Caco-2 (cell line): ENCODE measurements around the gene VIT. TPM values are rescaled to one million over a fixed set of nuclear protein-coding genes. Genes with fewer than 3 reads are reported as not detected.
A peak's percentile ranks its signal among the peaks of the same experiment; 100 is the strongest.

Source experiments
- BruUV-seq: library from RNA; stranded (reverse); fragments of 400-500 nt; replicated peaks from 2 replicates; lab custom pipeline; 2021; lab: Mats Ljungman, UMichigan
- CTCF ChIA-PET: fragments of 300-600 bp; sonication (Branson Sonifier 250); formaldehyde crosslinking; loops from one replicate; lab custom pipeline; 2022; ENCODE audit warnings: antibody characterized with exemption; lab: Charles Lee
- POLR2A ChIA-PET: fragments of 300-600 bp; sonication (Branson Sonifier 250); formaldehyde crosslinking; loops from one replicate; lab custom pipeline; 2022; ENCODE audit warnings: antibody characterized with exemption; lab: Charles Lee
- DNase-seq, 2 experiments: peaks; one replicate each; pipeline versions ENCODE4 v3.0.0 to v3.0.0-alpha.2; 2020 to 2022
- H3K27me3 ChIP-seq: replicated peaks from 2 replicates; pipeline ENCODE4 v1.6.0; 2011; ENCODE audit warnings: low read length; ENCODE audit not compliant: control insufficient read depth, insufficient read depth
- H3K36me3 ChIP-seq: 2 replicates; pipeline ENCODE4 v1.5.1; 2011; ENCODE audit warnings: low read length; ENCODE audit not compliant: control insufficient read depth, insufficient read depth
- H3K4me1 ChIP-seq: fragments of 250-450 bp; sonication (Bioruptor Pico); 2 replicates; pipeline ENCODE4 v1.5.1; 2020; ENCODE audit warnings: mild to moderate bottlenecking
- H3K4me3 ChIP-seq: 2 replicates; pipeline ENCODE4 v1.5.1; 2011; ENCODE audit warnings: low read depth, mild to moderate bottlenecking, control low read depth, low read length
- H3K9me3 ChIP-seq: fragments of 250-450 bp; sonication (Bioruptor Pico); 2 replicates; pipeline ENCODE4 v1.5.1; 2020; ENCODE audit warnings: mild to moderate bottlenecking, moderate library complexity
- H3K27ac Mint-ChIP-seq: one replicate; pipeline ENCODE4 v1.8.0; 2022; ENCODE audit warnings: mixed read lengths; ENCODE audit not compliant: unreplicated experiment
- H3K27me3 Mint-ChIP-seq: one replicate; pipeline ENCODE4 v1.8.0; 2022; ENCODE audit warnings: mixed read lengths; ENCODE audit not compliant: insufficient read depth, unreplicated experiment
- H3K36me3 Mint-ChIP-seq: one replicate; pipeline ENCODE4 v1.8.0; 2022; ENCODE audit warnings: mild to moderate bottlenecking, mixed read lengths; ENCODE audit not compliant: insufficient read depth, unreplicated experiment
- H3K4me1 Mint-ChIP-seq: one replicate; pipeline ENCODE4 v1.8.0; 2022; ENCODE audit warnings: low read depth, mixed read lengths; ENCODE audit not compliant: unreplicated experiment
- H3K4me3 Mint-ChIP-seq: one replicate; pipeline ENCODE4 v1.8.0; 2022; ENCODE audit warnings: mild to moderate bottlenecking, moderate library complexity, mixed read lengths; ENCODE audit not compliant: unreplicated experiment
- H3K9me3 Mint-ChIP-seq: one replicate; pipeline ENCODE4 v1.8.0; 2022; ENCODE audit warnings: mixed read lengths; ENCODE audit not compliant: unreplicated experiment
- intact Hi-C: fragments of 100-400 bp; cut with micrococcal nuclease; formaldehyde crosslinking; loops from one replicate; pipeline ENCODE4 v1.10.0; 2022; ENCODE audit not compliant: unreplicated experiment
- total RNA-seq: library from RNA; stranded (reverse); gene quantifications from 2 replicates; pipeline ENCODE4 v1.2.3, GENCODE V29; 2022
- TF ChIP-seq, protein P1 (sequence below), 2 experiments: fragments of 200-600 bp in 1 of 2; IDR thresholded peaks; 1 replicate in 1 of 2; 2 replicates in 1 of 2; pipeline versions ENCODE4 v1.5.1 to v1.8.0; 2011 to 2022; ENCODE audit warnings: antibody characterized with exemption in 1 of 2, control low read depth in 1 of 2, inconsistent platforms in 1 of 2, low read depth in 1 of 2, low read length in 1 of 2, mild to moderate bottlenecking in 1 of 2, moderate library complexity in 1 of 2; ENCODE audit not compliant: insufficient read depth in 1 of 2, severe bottlenecking in 1 of 2, unreplicated experiment in 1 of 2

The VIT gene
- total RNA-seq, 1 experiment from 2014 or later: 1.2 TPM

GRCh38 chr2:36701918-36702317 lies 5.4 kb downstream of the VIT start:
- Mint-ChIP-seq H3K9me3 (no peaks in the 10 kb centered on the region), H3K36me3 (no peaks in the 10 kb centered on the region), H3K27ac (peak overlapping the region; percentile 42), H3K4me1 (peaks cover 17% of the 10 kb centered on the region), H3K27me3 (no peaks in the 10 kb centered on the region), H3K4me3 (peak overlapping the region; percentile 42)
- no TSS peak for BruUV-seq
- ChIA-PET POLR2A (no interaction called here), CTCF (no interaction called here)
- Histone ChIP-seq H3K4me1 (peaks cover 42% of the 10 kb centered on the region), H3K4me3 (no peak overlapping the region), H3K36me3 (no peaks in the 10 kb centered on the region), H3K9me3 (no peaks in the 10 kb centered on the region), H3K27me3 (no peaks in the 10 kb centered on the region)
- intact Hi-C loops: loop anchor here (1.0 kb wide), 3 partner anchors 44 to 213 kb away; no protein-coding TSS in a partner anchor
- TF ChIP-seq, protein P1, sequence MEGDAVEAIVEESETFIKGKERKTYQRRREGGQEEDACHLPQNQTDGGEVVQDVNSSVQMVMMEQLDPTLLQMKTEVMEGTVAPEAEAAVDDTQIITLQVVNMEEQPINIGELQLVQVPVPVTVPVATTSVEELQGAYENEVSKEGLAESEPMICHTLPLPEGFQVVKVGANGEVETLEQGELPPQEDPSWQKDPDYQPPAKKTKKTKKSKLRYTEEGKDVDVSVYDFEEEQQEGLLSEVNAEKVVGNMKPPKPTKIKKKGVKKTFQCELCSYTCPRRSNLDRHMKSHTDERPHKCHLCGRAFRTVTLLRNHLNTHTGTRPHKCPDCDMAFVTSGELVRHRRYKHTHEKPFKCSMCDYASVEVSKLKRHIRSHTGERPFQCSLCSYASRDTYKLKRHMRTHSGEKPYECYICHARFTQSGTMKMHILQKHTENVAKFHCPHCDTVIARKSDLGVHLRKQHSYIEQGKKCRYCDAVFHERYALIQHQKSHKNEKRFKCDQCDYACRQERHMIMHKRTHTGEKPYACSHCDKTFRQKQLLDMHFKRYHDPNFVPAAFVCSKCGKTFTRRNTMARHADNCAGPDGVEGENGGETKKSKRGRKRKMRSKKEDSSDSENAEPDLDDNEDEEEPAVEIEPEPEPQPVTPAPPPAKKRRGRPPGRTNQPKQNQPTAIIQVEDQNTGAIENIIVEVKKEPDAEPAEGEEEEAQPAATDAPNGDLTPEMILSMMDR (IDR thresholded peaks at IDR 0.05; ENCODE audit: insufficient read depth in 1 of 2, low read depth in 1 of 2, low read length in 1 of 2, severe bottlenecking in 1 of 2, unreplicated experiment in 1 of 2): peak in 1 of 2 experiments; percentile 20
- peak in 1 of 2 experiments; percentile 32 for DNase-seq

DNA sequence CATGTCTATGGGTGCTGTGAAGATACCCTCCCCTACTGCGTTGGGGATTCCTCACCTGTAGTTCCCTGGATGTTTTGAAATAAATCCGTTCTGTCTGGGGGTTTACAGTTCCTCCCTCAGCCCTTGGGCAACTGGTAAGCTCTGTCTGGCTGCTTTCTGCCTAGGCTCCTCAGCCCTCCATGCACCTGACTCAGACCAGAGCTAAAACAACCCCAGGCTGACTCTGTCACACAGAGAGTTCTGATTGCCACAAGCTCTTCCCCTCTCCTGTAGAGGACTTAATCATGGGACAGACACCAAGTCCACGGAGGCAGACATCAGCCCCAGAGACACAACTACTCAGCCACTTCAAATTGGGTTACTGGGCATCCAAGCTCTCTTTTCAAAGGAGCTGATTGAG lies 6.3 kb downstream of the VIT start:
- Mint-ChIP-seq H3K4me1 (peaks cover 10% of the 10 kb centered on the region), H3K36me3 (no peaks in the 10 kb centered on the region), H3K9me3 (no peaks in the 10 kb centered on the region), H3K27me3 (no peaks in the 10 kb centered on the region), H3K27ac (peak overlapping the region; percentile 42), H3K4me3 (no peak overlapping the region)
- intact Hi-C loops: no loop called here
- ChIA-PET POLR2A (no interaction called here), CTCF (interaction anchor here (1.4 kb wide), 1 partner anchor 38 kb away, joined by 7 read pairs; no protein-coding TSS in a partner anchor)
- Histone ChIP-seq H3K4me1 (peaks cover 34% of the 10 kb centered on the region), H3K4me3 (no peak overlapping the region), H3K9me3 (no peaks in the 10 kb centered on the region), H3K36me3 (no peaks in the 10 kb centered on the region), H3K27me3 (no peaks in the 10 kb centered on the region)
- DNase-seq: no peak
- TF ChIP-seq, protein P1 (IDR thresholded peaks at IDR 0.05; ENCODE audit: insufficient read depth in 1 of 2, low read depth in 1 of 2, low read length in 1 of 2, severe bottlenecking in 1 of 2, unreplicated experiment in 1 of 2): no peak
- BruUV-seq: no TSS peak

DNA sequence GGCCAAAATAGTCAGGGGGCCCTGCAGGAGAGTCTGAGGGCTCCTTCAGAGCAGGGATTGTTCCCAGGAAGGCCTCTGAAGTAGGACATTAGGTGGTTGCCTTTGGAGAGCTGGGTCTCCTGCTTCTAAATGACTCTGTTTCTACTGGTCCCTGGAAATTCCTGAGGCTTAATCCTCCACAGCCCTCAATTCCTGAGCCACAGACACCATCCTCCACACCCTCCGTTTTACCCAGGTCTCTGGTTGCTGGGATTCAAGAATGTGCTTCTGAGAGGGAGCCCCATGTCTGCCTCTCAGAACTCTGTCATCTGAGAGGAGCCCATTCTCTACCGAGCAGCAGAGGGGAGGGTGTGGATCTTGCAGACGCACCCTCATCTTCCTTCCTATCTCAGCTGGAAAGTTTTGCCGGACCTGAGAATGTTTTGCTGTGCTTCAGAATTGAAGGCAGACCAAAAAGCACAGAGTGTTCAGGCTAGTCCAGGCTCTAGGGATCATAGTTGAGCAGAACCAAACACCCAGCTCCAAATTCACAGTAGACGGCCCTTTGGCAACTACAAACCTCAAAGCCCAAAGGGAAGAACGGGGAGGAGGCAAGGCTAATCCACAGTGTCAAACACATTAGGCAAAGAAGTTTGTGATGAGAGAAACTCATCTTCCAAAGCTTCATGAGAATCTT lies 8.1 kb downstream of the VIT start:
- H3K27ac Mint-ChIP-seq: no peak overlapping the region
- Histone ChIP-seq H3K9me3 (no peaks in the 10 kb centered on the region), H3K27me3 (no peaks in the 10 kb centered on the region), H3K4me1 (peaks cover 29% of the 10 kb centered on the region), H3K4me3 (no peak overlapping the region), H3K36me3 (no peaks in the 10 kb centered on the region)
- DNase-seq: no peak
- peaks cover 15% of the 10 kb centered on the region for H3K4me1 Mint-ChIP-seq
- H3K9me3 Mint-ChIP-seq: no peaks in the 10 kb centered on the region
- POLR2A ChIA-PET: no interaction called here
- CTCF ChIA-PET: interaction anchor here (0.8 kb wide), 1 partner anchor 46 kb away, joined by 3 read pairs; no protein-coding TSS in a partner anchor
- TF ChIP-seq, protein P1 (IDR thresholded peaks at IDR 0.05; ENCODE audit: insufficient read depth in 1 of 2, low read depth in 1 of 2, low read length in 1 of 2, severe bottlenecking in 1 of 2, unreplicated experiment in 1 of 2): no peak
- intact Hi-C loops: no loop called here
- H3K36me3 Mint-ChIP-seq: no peaks in the 10 kb centered on the region
- no peaks in the 10 kb centered on the region for H3K27me3 Mint-ChIP-seq
- H3K4me3 Mint-ChIP-seq: no peak overlapping the region
- no TSS peak for BruUV-seq
